ENCODE results near the gene LBHD1. TPM values are rescaled to one million over a fixed set of nuclear protein-coding genes. Genes with fewer than 3 reads are reported as not detected.
A peak's percentile ranks its signal among the peaks of the same experiment; 100 is the strongest.

Gene LBHD1
- 4.3 and 7.4 TPM in 2 replicates for total RNA-seq

DNA sequence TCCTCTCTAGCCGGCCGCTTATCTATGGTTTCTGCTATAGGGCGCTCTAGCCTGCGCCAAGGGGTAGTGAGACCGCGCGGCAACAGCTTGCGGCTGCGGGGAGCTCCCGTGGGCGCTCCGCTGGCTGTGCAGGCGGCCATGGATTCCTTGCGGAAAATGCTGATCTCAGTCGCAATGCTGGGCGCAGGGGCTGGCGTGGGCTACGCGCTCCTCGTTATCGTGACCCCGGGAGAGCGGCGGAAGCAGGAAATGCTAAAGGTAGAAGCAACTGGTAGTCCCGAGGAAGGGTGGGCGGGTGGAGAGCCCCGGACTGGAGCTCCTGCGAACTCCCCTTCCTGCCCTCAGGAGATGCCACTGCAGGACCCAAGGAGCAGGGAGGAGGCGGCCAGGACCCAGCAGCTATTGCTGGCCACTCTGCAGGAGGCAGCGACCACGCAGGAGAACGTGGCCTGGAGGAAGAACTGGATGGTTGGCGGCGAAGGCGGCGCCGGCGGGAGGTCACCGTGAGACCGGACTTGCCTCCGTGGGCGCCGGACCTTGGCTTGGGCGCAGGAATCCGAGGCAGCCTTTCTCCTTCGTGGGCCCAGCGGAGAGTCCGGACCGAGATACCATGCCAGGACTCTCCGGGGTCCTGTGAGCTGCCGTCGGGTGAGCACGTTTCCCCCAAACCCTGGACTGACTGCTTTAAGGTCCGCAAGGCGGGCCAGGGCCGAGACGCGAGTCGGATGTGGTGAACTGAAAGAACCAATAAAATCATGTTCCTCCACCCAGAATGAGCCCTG lies at the start of gene LBHD1, which contains the start of gene UQCC3:
TSS of gene LBHD1 (minus strand) at position 660 of the 782 bp plus-strand sequence. CDS start 2,236 bp downstream, outside the sequence.
TSS of gene UQCC3 (plus strand) at position 66 of the 782 bp plus-strand sequence. CDS start at position 139, 73 bp downstream.
- TF ChIP-seq, protein P1, sequence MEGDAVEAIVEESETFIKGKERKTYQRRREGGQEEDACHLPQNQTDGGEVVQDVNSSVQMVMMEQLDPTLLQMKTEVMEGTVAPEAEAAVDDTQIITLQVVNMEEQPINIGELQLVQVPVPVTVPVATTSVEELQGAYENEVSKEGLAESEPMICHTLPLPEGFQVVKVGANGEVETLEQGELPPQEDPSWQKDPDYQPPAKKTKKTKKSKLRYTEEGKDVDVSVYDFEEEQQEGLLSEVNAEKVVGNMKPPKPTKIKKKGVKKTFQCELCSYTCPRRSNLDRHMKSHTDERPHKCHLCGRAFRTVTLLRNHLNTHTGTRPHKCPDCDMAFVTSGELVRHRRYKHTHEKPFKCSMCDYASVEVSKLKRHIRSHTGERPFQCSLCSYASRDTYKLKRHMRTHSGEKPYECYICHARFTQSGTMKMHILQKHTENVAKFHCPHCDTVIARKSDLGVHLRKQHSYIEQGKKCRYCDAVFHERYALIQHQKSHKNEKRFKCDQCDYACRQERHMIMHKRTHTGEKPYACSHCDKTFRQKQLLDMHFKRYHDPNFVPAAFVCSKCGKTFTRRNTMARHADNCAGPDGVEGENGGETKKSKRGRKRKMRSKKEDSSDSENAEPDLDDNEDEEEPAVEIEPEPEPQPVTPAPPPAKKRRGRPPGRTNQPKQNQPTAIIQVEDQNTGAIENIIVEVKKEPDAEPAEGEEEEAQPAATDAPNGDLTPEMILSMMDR (IDR thresholded peaks at IDR 0.05; ENCODE audit: insufficient read depth, low read depth, low read length) = no peak
- peak; percentile 81 for DNase-seq (ENCODE audit: low read depth)
- peak within 1 kb of the TSS; percentile 83 for H3K4me3 ChIP-seq (ENCODE audit: low read depth, low read length)

DNA sequence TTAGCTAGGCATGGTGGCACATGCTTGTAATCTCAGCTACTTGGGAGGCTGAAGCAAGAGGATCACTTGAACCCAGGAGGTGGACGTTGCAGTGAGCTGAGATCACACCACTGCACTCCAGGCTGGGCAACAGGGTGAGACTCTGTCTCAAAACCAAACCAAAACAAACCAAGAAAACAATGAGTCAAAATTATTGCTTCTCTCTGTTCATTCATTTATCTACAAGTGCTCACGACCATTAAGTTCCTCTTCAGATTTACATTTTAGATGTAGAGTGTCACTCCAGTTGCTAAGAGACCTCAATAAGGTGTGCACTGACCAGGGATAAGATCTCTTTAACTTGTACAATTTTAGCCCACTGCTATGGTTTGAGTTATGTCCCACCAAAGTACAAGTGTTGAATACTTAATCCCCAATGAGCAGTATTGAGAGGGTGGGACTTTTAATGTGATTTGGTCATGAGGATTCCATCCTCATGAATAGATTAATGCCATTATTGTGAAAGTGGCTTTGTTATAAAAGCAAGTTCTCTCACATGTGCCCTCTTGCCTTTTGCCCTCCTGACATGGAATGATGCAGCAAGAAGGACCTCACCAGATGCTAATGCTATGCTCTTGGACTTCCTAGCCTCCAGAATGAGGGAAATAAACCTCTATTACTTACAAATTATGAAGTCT lies 47.4 kb upstream of the LBHD1 start:
- no peak overlapping the region for H3K4me3 ChIP-seq (ENCODE audit: low read depth, low read length)
- TF ChIP-seq, protein P1 (IDR thresholded peaks at IDR 0.05; ENCODE audit: insufficient read depth, low read depth, low read length) = no peak
- DNase-seq (ENCODE audit: low read depth) = peak; percentile 46

- TF ChIP-seq, protein P1 (IDR thresholded peaks at IDR 0.05; ENCODE audit: insufficient read depth, low read depth, low read length) = no peak
- no peak overlapping the region for H3K4me3 ChIP-seq (ENCODE audit: low read depth, low read length)
- DNase-seq (ENCODE audit: low read depth) = no peak
These were observed 44.7 kb upstream of the LBHD1 start for GRCh38 chr11:62716816-62717215.

GRCh38 chr11:62716206-62716605 lies 44.1 kb upstream of the LBHD1 start:
- TF ChIP-seq, protein P1 (IDR thresholded peaks at IDR 0.05; ENCODE audit: insufficient read depth, low read depth, low read length) = no peak
- no peak for DNase-seq (ENCODE audit: low read depth)
- no peak overlapping the region for H3K4me3 ChIP-seq (ENCODE audit: low read depth, low read length)

- DNase-seq (ENCODE audit: low read depth) = no peak
- TF ChIP-seq, protein P1 (IDR thresholded peaks at IDR 0.05; ENCODE audit: insufficient read depth, low read depth, low read length) = no peak
- no peak overlapping the region for H3K4me3 ChIP-seq (ENCODE audit: low read depth, low read length)
These were observed 43.4 kb upstream of the LBHD1 start for GRCh38 chr11:62715150-62716130.

GRCh38 chr11:62713343-62713742 lies 41.3 kb upstream of the LBHD1 start:
- TF ChIP-seq, protein P1 (IDR thresholded peaks at IDR 0.05; ENCODE audit: insufficient read depth, low read depth, low read length) = no peak
- no peak for DNase-seq (ENCODE audit: low read depth)
- no peak overlapping the region for H3K4me3 ChIP-seq (ENCODE audit: low read depth, low read length)
